MM.1S (cell line): ENCODE measurements around the gene CXCL8.

Source experiments
- DNase-seq: peaks from one replicate; pipeline ENCODE4 v3.0.0-alpha.2; 2015
- H2AFZ ChIP-seq: fragments of 300-600 bp; sonication (generic); 2 replicates; pipeline ENCODE4 v1.6.0; 2016; ENCODE audit warnings: antibody characterized with exemption, low read length
- H3F3A ChIP-seq: fragments of 300-600 bp; sonication (generic); 2 replicates; pipeline ENCODE4 v1.6.1; 2016; ENCODE audit warnings: mild to moderate bottlenecking, antibody characterized with exemption, low read length, moderate library complexity, mixed read lengths; ENCODE audit not compliant: insufficient read depth
- H3K27ac ChIP-seq: fragments of 300-600 bp; sonication (generic); 2 replicates; pipeline ENCODE4 v1.5.1; 2016; ENCODE audit warnings: mild to moderate bottlenecking, low read length
- H3K27me3 ChIP-seq: fragments of 300-600 bp; sonication (generic); replicated peaks from 2 replicates; pipeline ENCODE4 v1.6.0; 2016; ENCODE audit warnings: low read length; ENCODE audit not compliant: insufficient read depth
- H3K36me3 ChIP-seq: fragments of 300-600 bp; sonication (generic); replicated peaks from 2 replicates; pipeline ENCODE4 v1.6.1; 2016; ENCODE audit warnings: mild to moderate bottlenecking, low read length, mixed read lengths; ENCODE audit not compliant: insufficient read depth
- H3K4me1 ChIP-seq: fragments of 300-600 bp; sonication (generic); 2 replicates; pipeline ENCODE4 v1.6.1; 2016; ENCODE audit warnings: low read length, mixed read lengths
- H3K4me2 ChIP-seq: fragments of 300-600 bp; sonication (generic); 2 replicates; pipeline ENCODE4 v1.6.0; 2016; ENCODE audit warnings: low read depth, low read length
- H3K4me3 ChIP-seq: fragments of 300-600 bp; sonication (generic); 2 replicates; pipeline ENCODE4 v1.5.1; 2016; ENCODE audit warnings: low read length, mixed read lengths
- H3K79me2 ChIP-seq: fragments of 300-600 bp; sonication (generic); 2 replicates; pipeline ENCODE4 v1.6.1; 2016; ENCODE audit warnings: mixed run types, low read length, mixed read lengths
- H3K9ac ChIP-seq: fragments of 300-600 bp; sonication (generic); 2 replicates; pipeline ENCODE4 v1.6.1; 2016; ENCODE audit warnings: low read length, mixed read lengths
- H3K9me2 ChIP-seq: fragments of 300-600 bp; sonication (generic); replicated peaks from 2 replicates; pipeline ENCODE4 v1.6.1; 2016; ENCODE audit warnings: mild to moderate bottlenecking, low read length, mixed read lengths; ENCODE audit not compliant: insufficient read depth
- H3K9me3 ChIP-seq: fragments of 300-600 bp; sonication (generic); replicated peaks from 2 replicates; pipeline ENCODE4 v1.6.1; 2016; ENCODE audit warnings: mild to moderate bottlenecking, low read length, mixed read lengths; ENCODE audit not compliant: insufficient read depth
- H4K20me1 ChIP-seq: fragments of 300-600 bp; sonication (generic); 2 replicates; pipeline ENCODE4 v1.6.1; 2016; ENCODE audit warnings: mild to moderate bottlenecking, low read length, moderate library complexity, mixed read lengths; ENCODE audit not compliant: insufficient read depth
- EZH2 ChIP-seq: fragments of 300-600 bp; sonication (generic); optimal IDR thresholded peaks from 2 replicates; pipeline ENCODE3; 2017; ENCODE audit warnings: low read depth, mild to moderate bottlenecking, antibody characterized with exemption, low read length, mixed read lengths
- EZH2phosphoT487 ChIP-seq: fragments of 300-600 bp; sonication (generic); IDR thresholded peaks from 2 replicates; pipeline ENCODE4 v1.6.1; 2018; ENCODE audit warnings: antibody characterized with exemption, low read length
- TF ChIP-seq, protein P1 (sequence below): fragments of 300-600 bp; sonication (generic); IDR thresholded peaks from 2 replicates; pipeline ENCODE4 v1.5.1; 2016; ENCODE audit warnings: antibody characterized with exemption, low read length, mixed read lengths

The CXCL8 gene

DNA sequence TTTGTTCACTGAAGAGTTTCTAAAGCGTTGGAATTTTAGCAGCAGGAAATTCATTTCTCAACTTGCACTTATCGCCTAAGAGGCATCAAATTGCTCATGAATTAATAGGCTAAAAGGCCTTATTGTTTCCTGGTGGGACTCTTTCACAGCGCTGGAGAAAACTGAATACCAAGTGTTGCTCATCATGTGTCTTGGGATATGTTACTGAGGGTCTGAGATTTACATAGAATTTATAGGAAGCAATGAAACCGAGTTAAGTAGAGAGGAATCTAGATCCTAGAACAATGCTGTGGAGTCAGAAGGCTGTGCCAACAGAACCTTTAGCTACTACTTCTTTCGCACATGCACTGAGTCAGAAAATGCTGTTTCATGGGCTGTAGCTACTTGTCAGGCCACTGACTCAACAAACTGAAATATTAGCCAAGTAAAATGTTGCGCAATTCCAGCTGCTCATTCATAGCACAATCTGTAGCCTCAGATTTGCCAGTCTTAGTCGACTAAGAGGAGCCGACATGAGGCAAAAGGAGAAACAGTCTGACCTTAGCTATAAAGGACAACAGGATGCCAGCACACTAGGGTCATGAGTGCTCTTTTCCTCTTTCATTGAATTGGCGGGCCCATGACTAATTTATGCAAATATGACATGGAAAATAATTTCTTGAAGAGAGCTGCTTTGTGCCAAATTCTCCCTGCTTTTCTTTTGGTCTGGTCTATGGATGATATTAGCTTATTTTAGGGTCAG lies 35.9 kb upstream of the CXCL8 start:
- H3F3A ChIP-seq, result no peaks in the 10 kb centered on the region
- no peak overlapping the region for H3K9ac ChIP-seq
- H3K79me2 ChIP-seq, result no peaks in the 10 kb centered on the region
- no peaks in the 10 kb centered on the region for H3K9me3 ChIP-seq
- no peak for TF ChIP-seq EZH2phosphoT487
- no peak for TF ChIP-seq EZH2
- TF ChIP-seq, protein P1, sequence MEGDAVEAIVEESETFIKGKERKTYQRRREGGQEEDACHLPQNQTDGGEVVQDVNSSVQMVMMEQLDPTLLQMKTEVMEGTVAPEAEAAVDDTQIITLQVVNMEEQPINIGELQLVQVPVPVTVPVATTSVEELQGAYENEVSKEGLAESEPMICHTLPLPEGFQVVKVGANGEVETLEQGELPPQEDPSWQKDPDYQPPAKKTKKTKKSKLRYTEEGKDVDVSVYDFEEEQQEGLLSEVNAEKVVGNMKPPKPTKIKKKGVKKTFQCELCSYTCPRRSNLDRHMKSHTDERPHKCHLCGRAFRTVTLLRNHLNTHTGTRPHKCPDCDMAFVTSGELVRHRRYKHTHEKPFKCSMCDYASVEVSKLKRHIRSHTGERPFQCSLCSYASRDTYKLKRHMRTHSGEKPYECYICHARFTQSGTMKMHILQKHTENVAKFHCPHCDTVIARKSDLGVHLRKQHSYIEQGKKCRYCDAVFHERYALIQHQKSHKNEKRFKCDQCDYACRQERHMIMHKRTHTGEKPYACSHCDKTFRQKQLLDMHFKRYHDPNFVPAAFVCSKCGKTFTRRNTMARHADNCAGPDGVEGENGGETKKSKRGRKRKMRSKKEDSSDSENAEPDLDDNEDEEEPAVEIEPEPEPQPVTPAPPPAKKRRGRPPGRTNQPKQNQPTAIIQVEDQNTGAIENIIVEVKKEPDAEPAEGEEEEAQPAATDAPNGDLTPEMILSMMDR, result no peak
- H3K4me3 ChIP-seq, result no peak overlapping the region
- H2AFZ ChIP-seq, result no peak overlapping the region
- no peaks in the 10 kb centered on the region for H3K9me2 ChIP-seq
- no peak for DNase-seq
- H3K4me2 ChIP-seq, result no peak overlapping the region
- no peak overlapping the region for H3K27ac ChIP-seq
- no peaks in the 10 kb centered on the region for H4K20me1 ChIP-seq
- H3K27me3 ChIP-seq, result no peaks in the 10 kb centered on the region
- no peaks in the 10 kb centered on the region for H3K36me3 ChIP-seq
- H3K4me1 ChIP-seq, result no peaks in the 10 kb centered on the region

GRCh38 chr4:73705056-73705432 lies 35.3 kb upstream of the CXCL8 start:
- H3K9ac ChIP-seq, result no peak overlapping the region
- H3F3A ChIP-seq, result no peaks in the 10 kb centered on the region
- H3K79me2 ChIP-seq, result no peaks in the 10 kb centered on the region
- no peaks in the 10 kb centered on the region for H3K36me3 ChIP-seq
- H3K4me1 ChIP-seq, result no peaks in the 10 kb centered on the region
- no peaks in the 10 kb centered on the region for H4K20me1 ChIP-seq
- no peak overlapping the region for H2AFZ ChIP-seq
- DNase-seq, result no peak
- H3K27me3 ChIP-seq, result no peaks in the 10 kb centered on the region
- no peaks in the 10 kb centered on the region for H3K9me3 ChIP-seq
- H3K9me2 ChIP-seq, result no peaks in the 10 kb centered on the region
- TF ChIP-seq EZH2 (no peak), EZH2phosphoT487 (no peak)
- TF ChIP-seq, protein P1, result no peak
- no peak overlapping the region for H3K27ac ChIP-seq
- H3K4me3 ChIP-seq, result no peak overlapping the region
- no peak overlapping the region for H3K4me2 ChIP-seq

DNA sequence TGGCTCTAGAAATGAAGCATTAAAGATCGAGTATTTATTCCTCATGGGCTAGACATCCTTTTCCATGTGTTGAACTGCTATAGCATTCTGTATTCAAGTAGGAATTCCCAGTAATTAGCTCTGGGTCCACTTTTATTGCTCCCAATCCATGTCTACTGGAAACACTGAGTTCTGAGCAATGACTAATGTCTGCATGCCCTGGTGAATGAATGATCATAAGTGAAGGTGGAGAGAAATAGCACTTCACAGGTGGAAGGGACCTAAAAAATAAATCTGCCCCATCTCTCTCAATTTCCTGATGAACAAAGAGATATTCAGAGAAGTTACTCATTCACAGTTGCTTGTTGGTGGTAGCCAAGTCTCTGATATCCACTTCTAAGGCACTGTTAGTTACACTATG lies 34.6 kb upstream of the CXCL8 start:
- no peak overlapping the region for H3K4me2 ChIP-seq
- H4K20me1 ChIP-seq, result no peaks in the 10 kb centered on the region
- no peak overlapping the region for H3K27ac ChIP-seq
- no peaks in the 10 kb centered on the region for H3K9me3 ChIP-seq
- no peak overlapping the region for H3K9ac ChIP-seq
- no peaks in the 10 kb centered on the region for H3K27me3 ChIP-seq
- DNase-seq, result no peak
- no peaks in the 10 kb centered on the region for H3K79me2 ChIP-seq
- TF ChIP-seq EZH2phosphoT487 (no peak), EZH2 (no peak)
- TF ChIP-seq, protein P1, result no peak
- H3F3A ChIP-seq, result no peaks in the 10 kb centered on the region
- H2AFZ ChIP-seq, result no peak overlapping the region
- no peaks in the 10 kb centered on the region for H3K4me1 ChIP-seq
- H3K9me2 ChIP-seq, result no peaks in the 10 kb centered on the region
- no peaks in the 10 kb centered on the region for H3K36me3 ChIP-seq
- H3K4me3 ChIP-seq, result no peak overlapping the region
